HUES64 (cell line): ENCODE results near the gene NFATC4.

Source experiments
- H3K27ac ChIP-seq: 2 replicates; pipeline ENCODE4 v1.7.0; 2013; ENCODE audit warnings: low read depth, low read length, inconsistent platforms
- H3K27me3 ChIP-seq: 2 replicates; pipeline ENCODE4 v1.6.1; 2013; ENCODE audit warnings: mild to moderate bottlenecking, low read length; ENCODE audit not compliant: insufficient read depth
- H3K36me3 ChIP-seq: 2 replicates; pipeline ENCODE4 v1.6.1; 2013; ENCODE audit warnings: mild to moderate bottlenecking, low read length; ENCODE audit not compliant: insufficient read depth
- H3K4me1 ChIP-seq: 2 replicates; pipeline ENCODE4 v1.6.1; 2013; ENCODE audit warnings: mild to moderate bottlenecking, low read length, moderate library complexity; ENCODE audit not compliant: insufficient read depth
- H3K4me3 ChIP-seq: 2 replicates; pipeline ENCODE4 v1.5.1; 2013; ENCODE audit warnings: mild to moderate bottlenecking, low read length, moderate library complexity
- H3K9ac ChIP-seq: 2 replicates; pipeline ENCODE4 v1.6.1; 2013; ENCODE audit warnings: mild to moderate bottlenecking, low read depth, low read length
- H3K9me3 ChIP-seq: 2 replicates; pipeline ENCODE4 v1.6.1; 2013; ENCODE audit warnings: low read depth, low read length; ENCODE audit not compliant: insufficient read depth
- WGBS: fragments of 150-250, 120-280 bp; methylation state at CpG from one replicate; pipeline ENCODE4 v1.1.7; 2013; ENCODE audit warnings: missing lambda C conversion rate; 5-methylcytosine and 5-hydroxymethylcytosine counted together

The NFATC4 gene

GRCh38 chr14:24403294-24403998 is 35.5 kb downstream of the NFATC4 start:
- H3K9me3 ChIP-seq, result no peaks in the 10 kb centered on the region
- WGBS, result 83% methylated on average over 7 of the region's 7 CpGs
- H3K27ac ChIP-seq, result no peak overlapping the region
- peaks cover 24% of the 10 kb centered on the region for H3K4me1 ChIP-seq
- H3K9ac ChIP-seq, result no peak overlapping the region
- no peak overlapping the region for H3K4me3 ChIP-seq
- H3K27me3 ChIP-seq, result peaks cover 7% of the 10 kb centered on the region; the same call in 1 of the 2 replicates
- H3K36me3 ChIP-seq, result no peaks in the 10 kb centered on the region

- Histone ChIP-seq H3K36me3 (peaks cover 9% of the 10 kb centered on the region; the same call in 1 of the 2 replicates), H3K4me3 (no peak overlapping the region), H3K27me3 (peaks cover 4% of the 10 kb centered on the region; the same call in 1 of the 2 replicates), H3K4me1 (peaks cover 18% of the 10 kb centered on the region), H3K27ac (no peak overlapping the region), H3K9ac (no peak overlapping the region), H3K9me3 (no peaks in the 10 kb centered on the region)
- WGBS, result 56% methylated on average over 4 of the region's 4 CpGs
These were observed 36.8 kb downstream of the NFATC4 start for GRCh38 chr14:24404814-24405213.

- no peaks in the 10 kb centered on the region for H3K9me3 ChIP-seq
- 92% methylated on average over 6 of the region's 6 CpGs for WGBS
These were observed 38.4 kb downstream of the NFATC4 start for GRCh38 chr14:24406416-24406815.

GRCh38 chr14:24407608-24408325 is 39.8 kb downstream of the NFATC4 start:
- H3K27me3 ChIP-seq, result no peaks in the 10 kb centered on the region
- H3K9me3 ChIP-seq, result no peaks in the 10 kb centered on the region
- no peak overlapping the region for H3K27ac ChIP-seq
- H3K4me3 ChIP-seq, result no peak overlapping the region
- H3K4me1 ChIP-seq, result peaks cover 17% of the 10 kb centered on the region
- H3K9ac ChIP-seq, result no peak overlapping the region
- 94% methylated on average over 18 of the region's 18 CpGs for WGBS
- H3K36me3 ChIP-seq, result peaks cover 15% of the 10 kb centered on the region; the same call in 1 of the 2 replicates

More at GRCh38 chr14:24406416-24406815, 38.4 kb downstream of the NFATC4 start:
- Histone ChIP-seq H3K27ac (no peak overlapping the region), H3K4me1 (peaks cover 17% of the 10 kb centered on the region), H3K36me3 (peaks cover 12% of the 10 kb centered on the region; the same call in 1 of the 2 replicates), H3K9ac (no peak overlapping the region), H3K27me3 (no peaks in the 10 kb centered on the region), H3K4me3 (no peak overlapping the region)

GRCh38 chr14:24408764-24409163 is 40.8 kb downstream of the NFATC4 start:
- 87% methylated on average over 3 of the region's 3 CpGs for WGBS

GRCh38 chr14:24409192-24409591 is 41.2 kb downstream of the NFATC4 start:
- WGBS, result 80% methylated on average over 5 of the region's 6 CpGs
- H3K27ac ChIP-seq, result no peak overlapping the region
- H3K36me3 ChIP-seq, result peaks cover 29% of the 10 kb centered on the region
- H3K9ac ChIP-seq, result no peak overlapping the region
- H3K4me1 ChIP-seq, result peaks cover 4% of the 10 kb centered on the region; the same call in 1 of the 2 replicates
- no peak overlapping the region for H3K4me3 ChIP-seq
- H3K27me3 ChIP-seq, result no peaks in the 10 kb centered on the region
- no peaks in the 10 kb centered on the region for H3K9me3 ChIP-seq

More at GRCh38 chr14:24408764-24409163, 40.8 kb downstream of the NFATC4 start:
- H3K9me3 ChIP-seq, result no peaks in the 10 kb centered on the region
- no peak overlapping the region for H3K27ac ChIP-seq
- H3K9ac ChIP-seq, result no peak overlapping the region
- H3K4me1 ChIP-seq, result peaks cover 8% of the 10 kb centered on the region
- H3K27me3 ChIP-seq, result no peaks in the 10 kb centered on the region
- no peak overlapping the region for H3K4me3 ChIP-seq
- peaks cover 25% of the 10 kb centered on the region for H3K36me3 ChIP-seq

GRCh38 chr14:24409956-24410355 is 42.0 kb downstream of the NFATC4 start:
- Histone ChIP-seq H3K27me3 (no peaks in the 10 kb centered on the region), H3K4me1 (no peaks in the 10 kb centered on the region), H3K36me3 (peaks cover 32% of the 10 kb centered on the region), H3K4me3 (no peak overlapping the region), H3K9me3 (no peaks in the 10 kb centered on the region), H3K9ac (no peak overlapping the region), H3K27ac (no peak overlapping the region)
- WGBS, result 92% methylated on average over 10 of the region's 10 CpGs

GRCh38 chr14:24411443-24412389 is 43.7 kb downstream of the NFATC4 start:
- 81% methylated on average over 16 of the region's 16 CpGs for WGBS
- Histone ChIP-seq H3K27ac (no peak overlapping the region), H3K36me3 (peaks cover 32% of the 10 kb centered on the region), H3K4me1 (no peaks in the 10 kb centered on the region), H3K9ac (no peak overlapping the region), H3K27me3 (no peaks in the 10 kb centered on the region), H3K9me3 (no peaks in the 10 kb centered on the region), H3K4me3 (no peak overlapping the region)

GRCh38 chr14:24414077-24414476 is 46.1 kb downstream of the NFATC4 start:
- no peak overlapping the region for H3K4me3 ChIP-seq
- no peaks in the 10 kb centered on the region for H3K9me3 ChIP-seq
- 100% methylated on average over 1 of the region's 1 CpG for WGBS
- H3K36me3 ChIP-seq, result peaks cover 28% of the 10 kb centered on the region
- no peaks in the 10 kb centered on the region for H3K4me1 ChIP-seq
- peaks cover 5% of the 10 kb centered on the region; the same call in 1 of the 2 replicates for H3K27me3 ChIP-seq
- H3K27ac ChIP-seq, result no peak overlapping the region
- H3K9ac ChIP-seq, result no peak overlapping the region

- H3K36me3 ChIP-seq, result peaks cover 23% of the 10 kb centered on the region
- 94% methylated on average over 15 of the region's 15 CpGs for WGBS
- H3K27me3 ChIP-seq, result peaks cover 8% of the 10 kb centered on the region; the same call in 1 of the 2 replicates
- no peak overlapping the region for H3K27ac ChIP-seq
- no peak overlapping the region for H3K4me3 ChIP-seq
- no peak overlapping the region for H3K9ac ChIP-seq
- no peaks in the 10 kb centered on the region for H3K4me1 ChIP-seq
- no peaks in the 10 kb centered on the region for H3K9me3 ChIP-seq
These were observed 46.9 kb downstream of the NFATC4 start for GRCh38 chr14:24414732-24415420.
